HK-2 (cell line): ENCODE data around the gene PCED1B.
A peak's percentile ranks its signal among the peaks of the same experiment; 100 is the strongest.
"Not testable (repeated sequence)": the region's sequence is repeated elsewhere in the genome, so short reads cannot be mapped to it uniquely, and the experiment has no call there.

Experiments used
- DNase-seq: peaks from one replicate; pipeline ENCODE4 v3.0.0-alpha.2; 2018; ENCODE audit not compliant: unreplicated experiment

The PCED1B gene

GRCh38 chr12:47088021-47088944 lies 8.9 kb downstream of the PCED1B start:
- no peak for DNase-seq

- no peak for DNase-seq
Measured at GRCh38 chr12:47091009-47091408, 11.6 kb downstream of the PCED1B start.

GRCh38 chr12:47094804-47095203 lies 15.4 kb downstream of the PCED1B start:
- peak; percentile 85 for DNase-seq

GRCh38 chr12:47095446-47096236 lies 16.2 kb downstream of the PCED1B start:
- no peak for DNase-seq

GRCh38 chr12:47097276-47097896 lies 18.0 kb downstream of the PCED1B start:
- no peak for DNase-seq

- DNase-seq, result no peak
Measured at GRCh38 chr12:47098099-47098498, 18.7 kb downstream of the PCED1B start.

- no peak for DNase-seq
Measured at GRCh38 chr12:47099610-47100009, 20.2 kb downstream of the PCED1B start.

- DNase-seq, result no peak
Measured at GRCh38 chr12:47100160-47100559, 20.7 kb downstream of the PCED1B start.

GRCh38 chr12:47102406-47102805 lies 23.0 kb downstream of the PCED1B start:
- no peak for DNase-seq

- no peak for DNase-seq
Measured at GRCh38 chr12:47102845-47103651, 23.6 kb downstream of the PCED1B start.

GRCh38 chr12:47105914-47106674 lies 26.7 kb downstream of the PCED1B start:
- DNase-seq, result no peak

- no peak for DNase-seq
Measured at GRCh38 chr12:47107446-47107845, 28.0 kb downstream of the PCED1B start.

- DNase-seq, result no peak
Measured at GRCh38 chr12:47107926-47108325, 28.5 kb downstream of the PCED1B start.

GRCh38 chr12:47110011-47110541 lies 30.7 kb downstream of the PCED1B start:
- DNase-seq, result no peak

GRCh38 chr12:47110718-47111391 lies 31.4 kb downstream of the PCED1B start:
- no peak for DNase-seq

- DNase-seq, result no peak
Measured at GRCh38 chr12:47111392-47111778, 32.0 kb downstream of the PCED1B start.

- no peak for DNase-seq
Measured at GRCh38 chr12:47111854-47112253, 32.4 kb downstream of the PCED1B start.

GRCh38 chr12:47112679-47113078 lies 33.3 kb downstream of the PCED1B start:
- no peak for DNase-seq

GRCh38 chr12:47114481-47114892 lies 35.1 kb downstream of the PCED1B start:
- no peak for DNase-seq

- not testable (repeated sequence) for DNase-seq
Measured at GRCh38 chr12:47117305-47117704, 37.9 kb downstream of the PCED1B start.
